ENCODE results near the gene MAEL. TPM values are rescaled to one million over a fixed set of nuclear protein-coding genes. Genes with fewer than 3 reads are reported as not detected.

MAEL gene
- total and polyA plus RNA-seq, 2 of the 8 experiments (the other 6 are each of a cell fraction or from before 2014, with no cell fraction given), result 0.03 TPM; not detected in 1

- TF ChIP-seq RFX5 (IDR thresholded peaks at IDR 0.05; ENCODE audit: borderline replicate concordance, low read depth, low read length), result no peak
- no peak for TF ChIP-seq YY1 (IDR thresholded peaks at IDR 0.05; ENCODE audit: low read depth, low read length)
Observed at GRCh38 chr1:167071286-167071685, 82.2 kb downstream of the MAEL start (continued).

Small RNAs within 50 kb of the gene (small RNA-seq; reads per million reads assigned to genes)
- 1.0 reads per million for gene RNA5SP65 (ENCODE audit: insufficient read depth)

Other genes with a start within 250 kb of the MAEL start
- 37.3 and 40.3 TPM in 2 replicates for gene POGK, start 149.8 kb upstream of the MAEL start, total RNA-seq (2021; fragmentation: NEBNext Ultra II Directional; extraction: Animal tissue kit (Norgen Biotek cat#: 25700))
- gene POGK, start 149.8 kb upstream of the MAEL start, polyA plus RNA-seq (2011; rRNA removed), result 12.7 and 16.9 TPM in 2 replicates
- 21.1 and 24.5 TPM in 2 replicates for gene TADA1, start 113.0 kb upstream of the MAEL start, total RNA-seq (2021; fragmentation: NEBNext Ultra II Directional; extraction: Animal tissue kit (Norgen Biotek cat#: 25700))
- gene TADA1, start 113.0 kb upstream of the MAEL start, polyA plus RNA-seq (2011; rRNA removed), result 18.4 and 23.6 TPM in 2 replicates
- gene ILDR2, start 13.7 kb upstream of the MAEL start, total RNA-seq (2021; fragmentation: NEBNext Ultra II Directional; extraction: Animal tissue kit (Norgen Biotek cat#: 25700)), result 0.86 and 1.5 TPM in 2 replicates
- gene ILDR2, start 13.7 kb upstream of the MAEL start, polyA plus RNA-seq (2011; rRNA removed), result 0.55 and 0.85 TPM in 2 replicates
- gene GPA33, start 101.1 kb downstream of the MAEL start, total RNA-seq (2021; fragmentation: NEBNext Ultra II Directional; extraction: Animal tissue kit (Norgen Biotek cat#: 25700)), result 0.11 and 0.19 TPM in 2 replicates
- 0.67 and 0.74 TPM in 2 replicates for gene GPA33, start 101.1 kb downstream of the MAEL start, polyA plus RNA-seq (2011; rRNA removed)
- 0.22 and 0.34 TPM in 2 replicates for gene STYXL2, start 104.8 kb downstream of the MAEL start, total RNA-seq (2021; fragmentation: NEBNext Ultra II Directional; extraction: Animal tissue kit (Norgen Biotek cat#: 25700))
- gene STYXL2, start 104.8 kb downstream of the MAEL start, polyA plus RNA-seq (2011; rRNA removed), result 0.09 and 0.14 TPM in 2 replicates
- gene POU2F1, start 231.6 kb downstream of the MAEL start, total RNA-seq (2021; fragmentation: NEBNext Ultra II Directional; extraction: Animal tissue kit (Norgen Biotek cat#: 25700)), result 55.1 and 57.2 TPM in 2 replicates
- gene POU2F1, start 231.6 kb downstream of the MAEL start, polyA plus RNA-seq (2011; rRNA removed), result 36.2 and 37.0 TPM in 2 replicates

All from H1 (cell line).